DOHH2 (cell line): ENCODE data around the gene SULF2.

Source experiments
- H3F3A ChIP-seq: fragments of 200-600 bp; sonication (generic), shearing (Covaris generic); 2 replicates; pipeline ENCODE4 v1.6.0; 2016; ENCODE audit warnings: antibody characterized with exemption, mild to moderate bottlenecking; ENCODE audit not compliant: control insufficient read depth, insufficient read depth
- H3K27ac ChIP-seq: fragments of 200-600 bp; sonication (generic); 2 replicates; pipeline ENCODE4 v1.5.1; 2014; ENCODE audit warnings: low read depth, mild to moderate bottlenecking, low read length, moderate library complexity
- H3K27me3 ChIP-seq: fragments of 200-600 bp; sonication (generic); 2 replicates; pipeline ENCODE4 v1.6.1; 2014; ENCODE audit warnings: mild to moderate bottlenecking, low read length, mixed read lengths; ENCODE audit not compliant: control insufficient read depth
- H3K36me3 ChIP-seq: fragments of 200-600 bp; sonication (generic); 2 replicates; pipeline ENCODE4 v1.6.1; 2014; ENCODE audit warnings: mild to moderate bottlenecking, low read length, moderate library complexity, mixed read lengths; ENCODE audit not compliant: control insufficient read depth
- H3K4me1 ChIP-seq: fragments of 200-600 bp; sonication (generic); 2 replicates; pipeline ENCODE4 v1.6.1; 2014; ENCODE audit warnings: mild to moderate bottlenecking, low read length, mixed read lengths; ENCODE audit not compliant: control insufficient read depth
- H3K4me2 ChIP-seq: fragments of 200-600 bp; sonication (generic); 2 replicates; pipeline ENCODE4 v1.6.0; 2014; ENCODE audit warnings: mild to moderate bottlenecking, low read length, moderate library complexity
- H3K4me3 ChIP-seq: fragments of 200-600 bp; sonication (generic); 2 replicates; pipeline ENCODE4 v1.5.1; 2014; ENCODE audit warnings: mild to moderate bottlenecking, low read length, mixed read lengths
- H3K79me2 ChIP-seq: fragments of 200-600 bp; sonication (generic); 2 replicates; pipeline ENCODE4 v1.6.1; 2014; ENCODE audit warnings: mild to moderate bottlenecking, low read length, mixed read lengths; ENCODE audit not compliant: control insufficient read depth
- H3K9me2 ChIP-seq: fragments of 200-600 bp; sonication (generic); replicated peaks from 2 replicates; pipeline ENCODE4 v1.6.1; 2014; ENCODE audit warnings: mild to moderate bottlenecking, low read length, mixed read lengths; ENCODE audit not compliant: control insufficient read depth
- H3K9me3 ChIP-seq: fragments of 200-600 bp; sonication (generic); 2 replicates; pipeline ENCODE4 v1.6.1; 2014; ENCODE audit warnings: antibody characterized with exemption, low read length, mixed read lengths; ENCODE audit not compliant: control insufficient read depth, insufficient read depth
- H4K20me1 ChIP-seq: fragments of 200-600 bp; sonication (generic); 2 replicates; pipeline ENCODE4 v1.6.0; 2014; ENCODE audit warnings: low read depth, mild to moderate bottlenecking, antibody characterized with exemption, low read length, moderate library complexity; ENCODE audit not compliant: control insufficient read depth, insufficient read depth
- EZH2phosphoT487 ChIP-seq: fragments of 200-600 bp; sonication (generic); IDR thresholded peaks from 2 replicates; pipeline ENCODE4 v1.6.1; 2017; ENCODE audit warnings: borderline replicate concordance, mild to moderate bottlenecking, antibody characterized with exemption, low read length, moderate library complexity, mixed read lengths
- TF ChIP-seq, protein P1 (sequence below): fragments of 200-600 bp; sonication (generic); IDR thresholded peaks from one replicate; pipeline ENCODE4 v1.5.1; 2014; ENCODE audit warnings: antibody characterized with exemption, mild to moderate bottlenecking, low read depth, low read length; ENCODE audit not compliant: poor library complexity, severe bottlenecking

SULF2 gene

DNA sequence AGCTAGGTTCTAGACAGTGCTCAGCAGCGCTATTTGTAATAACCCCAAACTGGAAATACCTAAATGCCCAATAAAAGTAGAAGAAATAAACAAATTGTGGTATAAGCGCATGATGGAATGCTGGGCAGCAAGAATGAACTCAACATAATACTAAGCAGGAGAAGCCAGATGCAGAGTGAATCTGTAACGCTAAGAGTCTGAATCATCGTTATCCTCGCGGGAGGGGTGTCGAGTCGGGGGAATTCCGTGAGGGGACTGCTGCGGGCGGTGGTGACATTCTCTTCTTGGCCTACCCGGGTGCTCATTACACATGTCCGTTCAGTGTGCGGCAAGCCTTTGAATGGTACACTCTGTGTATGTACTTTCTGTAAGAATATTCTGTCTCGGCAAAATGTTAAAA lies 83.7 kb downstream of the SULF2 start:
- H3K36me3 ChIP-seq, result no peaks in the 10 kb centered on the region
- no peaks in the 10 kb centered on the region for H3F3A ChIP-seq
- H3K4me2 ChIP-seq, result no peak overlapping the region
- no peak for TF ChIP-seq EZH2phosphoT487
- no peaks in the 10 kb centered on the region for H3K9me3 ChIP-seq
- no peaks in the 10 kb centered on the region for H3K9me2 ChIP-seq
- 0 out of 2 replicates have a peak, but pooled peaks cover 3% of the 10 kb centered on the region for H3K27me3 ChIP-seq
- H3K4me1 ChIP-seq, result no peaks in the 10 kb centered on the region
- no peak overlapping the region for H3K27ac ChIP-seq
- H3K79me2 ChIP-seq, result no peaks in the 10 kb centered on the region
- no peaks in the 10 kb centered on the region for H4K20me1 ChIP-seq
- H3K4me3 ChIP-seq, result no peak overlapping the region

DNA sequence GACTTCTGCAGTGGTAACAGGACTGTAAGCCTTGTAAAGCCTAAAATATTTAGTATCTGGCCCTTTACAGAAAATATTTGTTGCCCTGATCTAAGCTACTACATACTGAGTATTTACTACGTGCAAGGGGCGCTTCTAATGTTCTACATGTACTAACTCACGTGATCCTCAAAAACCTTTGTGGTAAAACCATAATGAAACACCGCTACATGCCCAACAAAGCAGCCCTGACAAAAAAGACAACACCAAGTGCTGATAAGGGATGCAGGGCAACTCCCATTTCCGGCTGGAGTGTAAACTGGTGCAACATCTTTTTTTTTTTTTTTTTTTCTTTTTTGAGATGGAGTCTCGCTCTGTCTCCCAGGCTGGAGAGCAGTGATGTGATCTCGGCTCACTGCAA lies 85.0 kb downstream of the SULF2 start:
- no peak for TF ChIP-seq EZH2phosphoT487
- TF ChIP-seq, protein P1, sequence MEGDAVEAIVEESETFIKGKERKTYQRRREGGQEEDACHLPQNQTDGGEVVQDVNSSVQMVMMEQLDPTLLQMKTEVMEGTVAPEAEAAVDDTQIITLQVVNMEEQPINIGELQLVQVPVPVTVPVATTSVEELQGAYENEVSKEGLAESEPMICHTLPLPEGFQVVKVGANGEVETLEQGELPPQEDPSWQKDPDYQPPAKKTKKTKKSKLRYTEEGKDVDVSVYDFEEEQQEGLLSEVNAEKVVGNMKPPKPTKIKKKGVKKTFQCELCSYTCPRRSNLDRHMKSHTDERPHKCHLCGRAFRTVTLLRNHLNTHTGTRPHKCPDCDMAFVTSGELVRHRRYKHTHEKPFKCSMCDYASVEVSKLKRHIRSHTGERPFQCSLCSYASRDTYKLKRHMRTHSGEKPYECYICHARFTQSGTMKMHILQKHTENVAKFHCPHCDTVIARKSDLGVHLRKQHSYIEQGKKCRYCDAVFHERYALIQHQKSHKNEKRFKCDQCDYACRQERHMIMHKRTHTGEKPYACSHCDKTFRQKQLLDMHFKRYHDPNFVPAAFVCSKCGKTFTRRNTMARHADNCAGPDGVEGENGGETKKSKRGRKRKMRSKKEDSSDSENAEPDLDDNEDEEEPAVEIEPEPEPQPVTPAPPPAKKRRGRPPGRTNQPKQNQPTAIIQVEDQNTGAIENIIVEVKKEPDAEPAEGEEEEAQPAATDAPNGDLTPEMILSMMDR, result no peak
- Histone ChIP-seq H3K9me3 (no peaks in the 10 kb centered on the region), H3K27me3 (0 out of 2 replicates have a peak, but pooled peaks cover 3% of the 10 kb centered on the region), H3K79me2 (no peaks in the 10 kb centered on the region), H3F3A (no peaks in the 10 kb centered on the region), H3K36me3 (no peaks in the 10 kb centered on the region), H4K20me1 (no peaks in the 10 kb centered on the region), H3K4me3 (no peak overlapping the region), H3K9me2 (no peaks in the 10 kb centered on the region), H3K4me1 (no peaks in the 10 kb centered on the region), H3K4me2 (no peak overlapping the region), H3K27ac (no peak overlapping the region)

DNA sequence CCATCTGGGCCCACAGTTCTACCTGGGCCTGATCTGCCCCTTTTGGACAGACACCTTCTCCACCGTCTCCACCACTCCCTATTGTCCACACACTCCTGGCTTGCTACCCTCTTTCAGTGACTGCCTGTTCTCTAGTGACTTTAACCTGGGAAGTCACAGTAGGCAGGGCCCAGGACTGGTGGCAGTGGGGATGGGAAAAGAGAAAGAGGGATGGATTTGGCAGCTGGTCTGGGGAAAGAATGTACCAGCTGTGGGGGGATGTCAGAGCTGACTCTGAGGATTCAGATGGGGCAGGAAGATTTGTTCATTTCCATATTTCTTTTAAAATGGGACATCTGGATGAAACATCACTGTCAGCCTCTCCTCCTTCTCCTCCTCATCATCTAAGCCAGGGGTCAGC lies 85.5 kb downstream of the SULF2 start:
- TF ChIP-seq, protein P1, result no peak
- TF ChIP-seq EZH2phosphoT487, result no peak
- Histone ChIP-seq H3K4me1 (no peaks in the 10 kb centered on the region), H4K20me1 (no peaks in the 10 kb centered on the region), H3K9me3 (no peaks in the 10 kb centered on the region), H3K79me2 (no peaks in the 10 kb centered on the region), H3K27me3 (0 out of 2 replicates have a peak, but pooled peaks cover 2% of the 10 kb centered on the region), H3F3A (no peaks in the 10 kb centered on the region), H3K36me3 (no peaks in the 10 kb centered on the region), H3K9me2 (no peaks in the 10 kb centered on the region), H3K4me2 (no peak overlapping the region), H3K27ac (no peak overlapping the region), H3K4me3 (no peak overlapping the region)

DNA sequence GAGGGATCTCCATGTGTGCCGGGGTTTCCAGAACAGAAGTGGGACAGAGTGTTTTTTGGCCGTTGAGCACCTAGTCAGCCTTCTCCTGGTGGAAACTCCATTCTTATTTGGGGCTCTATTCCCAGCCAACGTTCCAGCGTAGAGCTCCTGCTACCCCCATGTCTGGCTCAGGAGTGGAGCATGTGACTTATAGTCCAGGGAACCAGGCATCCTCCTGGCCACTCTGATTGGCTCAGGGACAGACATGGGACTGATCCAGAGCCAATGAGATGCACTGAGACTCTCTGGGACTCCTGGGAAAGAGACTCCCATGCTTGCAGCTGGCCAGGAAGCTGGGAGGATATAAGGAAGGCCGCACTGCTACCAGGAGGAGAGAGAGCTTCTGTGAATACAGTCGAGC lies 87.1 kb downstream of the SULF2 start:
- H3K27ac ChIP-seq, result no peak overlapping the region
- H3F3A ChIP-seq, result no peaks in the 10 kb centered on the region
- no peaks in the 10 kb centered on the region for H3K4me1 ChIP-seq
- H3K9me3 ChIP-seq, result no peaks in the 10 kb centered on the region
- no peak overlapping the region for H3K4me2 ChIP-seq
- peaks cover 2% of the 10 kb centered on the region; the same call in 1 of the 2 replicates for H3K27me3 ChIP-seq
- TF ChIP-seq, protein P1, result no peak
- no peak for TF ChIP-seq EZH2phosphoT487
- no peak overlapping the region for H3K4me3 ChIP-seq
- no peaks in the 10 kb centered on the region for H3K79me2 ChIP-seq
- no peaks in the 10 kb centered on the region for H3K36me3 ChIP-seq
- no peaks in the 10 kb centered on the region for H3K9me2 ChIP-seq
- no peaks in the 10 kb centered on the region for H4K20me1 ChIP-seq
